Activated B cell treated with CpG ODN at 0.5 μM for 24 hours (primary cell): ENCODE data around the gene ANKS3. TPM values are rescaled to one million over a fixed set of nuclear protein-coding genes. Genes with fewer than 3 reads are reported as not detected.

ENCODE experiments used
- ATAC-seq: fragments of 200-7000 bp; cut with Tn5 transposase; one replicate; pipeline ENCODE4 v1.10.0; 2021; ENCODE audit warnings: low read depth, mild to moderate bottlenecking, moderate library complexity
- CTCF ChIA-PET: fragments of 350-600 bp; sonication (Branson Sonifier 250); formaldehyde crosslinking; loops from one replicate; lab custom pipeline; 2021; ENCODE audit warnings: antibody characterized with exemption; lab: Charles Lee
- POLR2A ChIA-PET: fragments of 350-600 bp; sonication (Branson Sonifier 250); formaldehyde crosslinking; loops from one replicate; lab custom pipeline; 2021; ENCODE audit warnings: antibody characterized with exemption; lab: Charles Lee
- DNase-seq: peaks from one replicate; pipeline ENCODE4 v3.0.0; 2022
- H3K27ac Mint-ChIP-seq: one replicate; pipeline ENCODE4 v1.8.0; 2020; ENCODE audit warnings: mixed read lengths
- H3K27me3 Mint-ChIP-seq: one replicate; pipeline ENCODE4 v1.8.0; 2021; ENCODE audit warnings: mixed read lengths
- H3K36me3 Mint-ChIP-seq: one replicate; pipeline ENCODE4 v1.8.0; 2021; ENCODE audit warnings: low read depth, mixed read lengths
- H3K4me1 Mint-ChIP-seq: one replicate; pipeline ENCODE4 v1.8.0; 2021; ENCODE audit warnings: mixed read lengths
- H3K4me3 Mint-ChIP-seq: one replicate; pipeline ENCODE4 v1.8.0; 2020; ENCODE audit warnings: mild to moderate bottlenecking, mixed read lengths
- H3K9me3 Mint-ChIP-seq: one replicate; pipeline ENCODE4 v1.8.0; 2020; ENCODE audit warnings: mixed read lengths
- intact Hi-C: fragments of 100-400 bp; cut with micrococcal nuclease; formaldehyde crosslinking; loops from one replicate; pipeline ENCODE4 v1.15.1; 2024
- total RNA-seq: library from RNA; stranded (reverse); gene quantifications from 2 replicates; pipeline ENCODE4 v1.2.3, GENCODE V29; 2022
- TF ChIP-seq, protein P1 (sequence below): fragments of 200-600 bp; IDR thresholded peaks from one replicate; pipeline ENCODE4 v1.8.0; 2022; ENCODE audit warnings: antibody characterized with exemption, mild to moderate bottlenecking

ANKS3 gene
- total RNA-seq, 1 donor from 2014 or later = 21.9 TPM

DNA sequence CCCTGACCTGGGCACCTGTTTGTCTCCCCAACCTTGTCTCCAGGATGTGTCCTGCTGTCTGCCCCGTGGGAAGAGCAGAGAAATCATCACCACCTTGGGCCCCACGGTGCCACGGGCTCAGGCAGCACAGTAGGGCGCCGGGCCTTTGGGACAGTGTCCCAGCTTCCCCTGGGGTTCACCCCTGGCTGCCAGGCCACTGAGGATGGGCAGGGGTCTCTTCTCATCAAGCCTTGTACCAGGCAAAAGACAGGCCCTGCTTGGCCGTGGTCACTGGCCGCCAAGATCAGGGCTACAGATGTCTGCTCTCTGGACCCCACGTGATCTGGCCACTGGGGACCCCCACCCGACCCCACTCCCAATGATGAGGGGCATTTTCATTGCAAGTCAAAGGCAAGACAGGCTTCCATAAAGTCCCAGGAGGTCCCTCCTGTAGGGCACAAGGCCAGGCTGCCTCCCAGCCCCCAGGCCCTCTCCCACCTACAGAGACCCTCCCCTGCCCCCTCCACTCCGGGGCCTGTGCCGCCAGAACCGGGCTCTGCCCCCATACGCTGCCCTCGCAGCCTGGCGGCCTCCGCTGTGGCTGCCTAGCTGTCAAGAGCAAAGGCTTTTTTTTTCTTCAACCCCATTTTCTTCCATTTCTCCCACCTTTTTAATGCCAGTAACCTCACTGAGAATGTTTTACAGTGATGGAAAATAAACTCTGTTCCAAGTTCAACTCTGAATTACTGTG is 14.8 kb upstream of the ANKS3 start:
- Mint-ChIP-seq H3K27me3 (no peaks in the 10 kb centered on the region), H3K9me3 (no peaks in the 10 kb centered on the region), H3K36me3 (peaks cover 19% of the 10 kb centered on the region), H3K27ac (no peak overlapping the region), H3K4me1 (peaks cover 18% of the 10 kb centered on the region), H3K4me3 (no peak overlapping the region)
- DNase-seq = no peak
- CTCF ChIA-PET = interaction anchor here (0.6 kb wide), 1 partner anchor 159 kb away, joined by 4 read pairs; no protein-coding TSS in a partner anchor
- TF ChIP-seq, protein P1, sequence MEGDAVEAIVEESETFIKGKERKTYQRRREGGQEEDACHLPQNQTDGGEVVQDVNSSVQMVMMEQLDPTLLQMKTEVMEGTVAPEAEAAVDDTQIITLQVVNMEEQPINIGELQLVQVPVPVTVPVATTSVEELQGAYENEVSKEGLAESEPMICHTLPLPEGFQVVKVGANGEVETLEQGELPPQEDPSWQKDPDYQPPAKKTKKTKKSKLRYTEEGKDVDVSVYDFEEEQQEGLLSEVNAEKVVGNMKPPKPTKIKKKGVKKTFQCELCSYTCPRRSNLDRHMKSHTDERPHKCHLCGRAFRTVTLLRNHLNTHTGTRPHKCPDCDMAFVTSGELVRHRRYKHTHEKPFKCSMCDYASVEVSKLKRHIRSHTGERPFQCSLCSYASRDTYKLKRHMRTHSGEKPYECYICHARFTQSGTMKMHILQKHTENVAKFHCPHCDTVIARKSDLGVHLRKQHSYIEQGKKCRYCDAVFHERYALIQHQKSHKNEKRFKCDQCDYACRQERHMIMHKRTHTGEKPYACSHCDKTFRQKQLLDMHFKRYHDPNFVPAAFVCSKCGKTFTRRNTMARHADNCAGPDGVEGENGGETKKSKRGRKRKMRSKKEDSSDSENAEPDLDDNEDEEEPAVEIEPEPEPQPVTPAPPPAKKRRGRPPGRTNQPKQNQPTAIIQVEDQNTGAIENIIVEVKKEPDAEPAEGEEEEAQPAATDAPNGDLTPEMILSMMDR = no peak
- POLR2A ChIA-PET = no interaction called here
- no peak for ATAC-seq
- intact Hi-C loops = no loop called here

DNA sequence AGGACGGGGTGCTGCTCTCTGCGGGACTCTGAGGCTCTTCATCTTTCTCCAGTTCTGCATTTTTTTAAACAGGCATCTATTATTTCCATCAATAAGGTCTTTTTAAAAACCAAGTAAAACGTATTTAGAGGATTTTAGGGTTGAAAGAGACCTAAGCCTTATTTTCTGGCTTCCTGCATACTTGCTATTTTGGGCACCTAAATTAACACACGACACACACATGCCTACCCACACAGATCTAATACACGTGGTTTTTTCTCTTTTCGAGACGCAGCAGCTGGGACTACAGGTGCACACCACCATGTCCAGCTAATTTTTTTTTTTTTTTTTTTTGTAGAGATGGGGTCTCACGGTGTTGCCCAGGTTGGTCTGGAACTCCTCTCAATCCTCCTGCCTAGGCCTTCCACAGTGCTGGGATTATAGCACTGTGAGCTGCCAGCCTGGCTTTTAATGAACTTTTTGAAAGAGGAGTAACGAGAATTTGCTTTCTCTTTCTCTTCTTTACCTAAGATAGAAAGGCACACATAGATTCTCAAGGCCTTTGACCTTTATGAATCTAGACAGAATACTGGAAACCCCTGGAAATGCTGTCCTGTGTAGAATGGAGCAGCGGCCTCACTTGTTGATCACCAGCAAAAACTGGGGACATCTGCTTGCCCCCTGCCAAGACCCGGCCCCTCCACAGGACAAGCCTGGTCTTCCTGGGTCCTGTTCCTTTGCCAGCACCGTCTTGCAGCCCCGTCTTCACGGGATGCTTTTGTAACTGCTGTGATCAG is 14.0 kb upstream of the ANKS3 start:
- no peaks in the 10 kb centered on the region for H3K9me3 Mint-ChIP-seq
- intact Hi-C loops = no loop called here
- ChIA-PET POLR2A (interaction anchor here (0.6 kb wide), 1 partner anchor 99 kb away, joined by 3 read pairs; the partner anchor contains the start of genes GLYR1 and UBN1), CTCF (interaction anchor here (0.6 to 1.0 kb wide), 2 partner anchors 13 to 160 kb away, joined by 4 read pairs; partner anchors contain the start of gene DNAAF8)
- DNase-seq (no peak), ATAC-seq (no peak)
- no peak overlapping the region for H3K27ac Mint-ChIP-seq
- peaks cover 15% of the 10 kb centered on the region for H3K36me3 Mint-ChIP-seq
- no peaks in the 10 kb centered on the region for H3K27me3 Mint-ChIP-seq
- TF ChIP-seq, protein P1 = no peak
- peak overlapping the region; percentile 19 for H3K4me3 Mint-ChIP-seq
- peaks cover 24% of the 10 kb centered on the region for H3K4me1 Mint-ChIP-seq

DNA sequence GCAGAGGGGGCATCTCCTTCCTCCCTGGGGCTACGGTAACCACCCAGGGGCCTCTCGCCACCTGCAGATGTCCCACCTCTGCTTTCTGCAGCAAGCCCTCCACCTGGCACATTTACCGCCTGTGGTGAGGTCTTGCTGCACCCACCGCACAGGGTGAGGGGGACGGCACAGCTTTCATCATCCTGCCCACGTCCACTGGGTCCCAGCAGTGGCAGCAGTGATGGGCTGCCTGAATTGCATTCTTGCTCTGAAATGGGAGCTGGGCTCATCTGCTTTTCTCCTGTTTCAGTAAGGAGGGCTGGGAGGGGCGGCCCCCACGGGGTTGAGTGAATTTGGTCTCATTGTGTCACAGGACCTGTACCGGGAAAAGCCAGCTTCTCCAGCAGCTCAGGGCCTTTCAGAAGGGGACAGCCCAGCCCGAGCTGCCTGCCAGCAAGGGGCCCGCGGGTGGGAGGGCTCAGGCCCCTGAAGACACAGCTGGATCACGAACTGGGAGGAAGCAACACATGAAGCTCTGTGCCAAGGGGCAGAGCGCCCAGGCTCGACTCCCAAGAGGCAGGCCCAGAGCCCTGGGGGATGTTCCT is 13.0 kb upstream of the ANKS3 start:
- TF ChIP-seq, protein P1 = no peak
- Mint-ChIP-seq H3K36me3 (peaks cover 10% of the 10 kb centered on the region), H3K27ac (no peak overlapping the region), H3K4me3 (no peak overlapping the region), H3K27me3 (no peaks in the 10 kb centered on the region), H3K4me1 (peaks cover 25% of the 10 kb centered on the region), H3K9me3 (no peaks in the 10 kb centered on the region)
- DNase-seq (no peak), ATAC-seq (no peak)
- POLR2A ChIA-PET = no interaction called here
- intact Hi-C loops = no loop called here
- CTCF ChIA-PET = interaction anchor here (1.0 kb wide), 1 partner anchor 12 kb away, joined by 4 read pairs; the partner anchor contains the start of gene DNAAF8

DNA sequence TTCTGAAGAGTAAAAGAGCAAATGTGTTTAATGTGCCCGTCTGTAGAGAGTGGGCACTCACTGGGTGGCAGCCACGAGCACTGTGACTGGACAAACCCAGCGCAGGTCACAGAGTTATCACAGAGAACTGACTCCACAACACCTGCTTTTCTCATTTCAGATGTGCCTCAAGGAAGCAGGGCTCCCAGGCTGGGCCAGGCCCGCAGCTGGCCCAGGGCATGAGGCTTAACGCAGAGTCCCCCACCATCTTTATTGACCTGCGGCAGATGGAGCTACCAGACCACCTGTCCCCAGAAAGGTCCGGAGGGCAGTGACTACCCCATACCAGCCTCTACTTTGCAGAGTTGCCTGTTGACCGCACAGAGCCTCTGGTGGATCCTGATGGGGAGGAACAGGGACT is 12.1 kb upstream of the ANKS3 start:
- ChIA-PET POLR2A (no interaction called here), CTCF (no interaction called here)
- intact Hi-C loops = no loop called here
- peaks cover 25% of the 10 kb centered on the region for H3K4me1 Mint-ChIP-seq
- H3K27ac Mint-ChIP-seq = no peak overlapping the region
- DNase-seq = no peak
- no peaks in the 10 kb centered on the region for H3K27me3 Mint-ChIP-seq
- TF ChIP-seq, protein P1 = no peak
- ATAC-seq = no peak
- peaks cover 6% of the 10 kb centered on the region for H3K36me3 Mint-ChIP-seq
- H3K9me3 Mint-ChIP-seq = no peaks in the 10 kb centered on the region
- no peak overlapping the region for H3K4me3 Mint-ChIP-seq

- Mint-ChIP-seq H3K9me3 (no peaks in the 10 kb centered on the region), H3K4me1 (peaks cover 25% of the 10 kb centered on the region), H3K4me3 (no peak overlapping the region), H3K27me3 (no peaks in the 10 kb centered on the region), H3K27ac (no peak overlapping the region), H3K36me3 (no peaks in the 10 kb centered on the region)
- ChIA-PET POLR2A (no interaction called here), CTCF (no interaction called here)
- no peak for DNase-seq
- intact Hi-C loops = no loop called here
- TF ChIP-seq, protein P1 = no peak
- no peak for ATAC-seq
Observed at GRCh38 chr16:4745274-4745569, 11.2 kb upstream of the ANKS3 start.
